Body of pancreas (tissue), 4 donors: ENCODE data around the gene INHA.

Source experiments
- POLR2A ChIP-seq, 3 donors: fragments of 450-650 bp; IDR thresholded peaks; one replicate each; pipeline ENCODE4 v1.6.1; 2016; ENCODE audit warnings: antibody characterized with exemption in 3 of 3, mild to moderate bottlenecking in 2 of 3
- TF ChIP-seq, protein P1 (sequence below), 7 experiments: fragments of 450-650 bp in 4 of 7; fragments of 200-600 bp in 3 of 7; sonication (generic) in 3 of 7; IDR thresholded peaks; one replicate each; pipeline ENCODE4 v1.5.1; 2016 to 2019; ENCODE audit warnings: antibody characterized with exemption in 7 of 7

DNA sequence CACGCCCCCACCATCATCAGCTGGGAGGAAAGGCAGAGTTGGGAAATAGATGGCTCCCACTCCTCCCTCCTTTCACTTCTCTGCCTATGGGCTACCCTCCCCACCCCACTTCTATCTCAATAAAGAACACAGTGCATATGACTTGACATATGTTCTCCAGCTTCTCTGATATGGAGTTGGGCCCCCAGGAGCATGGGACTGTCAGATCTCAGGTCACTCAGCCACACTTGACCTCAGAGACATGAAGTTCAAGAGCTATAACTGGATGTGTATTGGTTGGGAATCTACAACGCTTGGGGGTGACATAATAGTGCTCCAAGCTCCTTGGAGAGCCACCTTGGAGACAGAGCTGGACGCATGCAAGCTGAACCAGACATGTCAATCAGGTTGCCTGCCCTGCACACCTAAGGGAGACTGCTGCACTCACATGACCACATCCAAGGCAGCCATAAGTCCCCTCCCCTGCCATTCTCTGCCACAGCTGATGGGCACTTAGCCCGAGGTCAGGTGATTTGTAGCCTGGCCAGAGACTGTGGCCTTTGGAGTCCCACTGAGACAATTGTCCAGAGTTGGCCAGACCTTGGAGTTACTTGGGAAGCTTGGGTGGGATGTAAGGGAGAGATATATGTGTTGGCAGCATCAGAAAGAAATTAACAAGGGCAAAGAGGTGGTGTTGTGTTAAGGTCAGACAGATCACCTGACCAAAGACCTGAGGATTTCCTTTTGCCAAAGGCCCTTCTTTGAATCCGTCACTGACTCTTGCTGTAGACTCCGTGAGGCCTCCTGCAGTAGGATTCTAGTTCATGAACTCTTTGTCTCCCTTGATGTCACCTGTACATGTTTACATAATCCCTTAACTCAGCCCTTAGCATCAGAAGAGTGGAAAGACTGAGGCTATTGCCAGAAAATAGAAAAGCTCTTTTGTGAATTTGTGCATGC is 3.7 kb downstream of the INHA start:
- TF ChIP-seq, protein P1, sequence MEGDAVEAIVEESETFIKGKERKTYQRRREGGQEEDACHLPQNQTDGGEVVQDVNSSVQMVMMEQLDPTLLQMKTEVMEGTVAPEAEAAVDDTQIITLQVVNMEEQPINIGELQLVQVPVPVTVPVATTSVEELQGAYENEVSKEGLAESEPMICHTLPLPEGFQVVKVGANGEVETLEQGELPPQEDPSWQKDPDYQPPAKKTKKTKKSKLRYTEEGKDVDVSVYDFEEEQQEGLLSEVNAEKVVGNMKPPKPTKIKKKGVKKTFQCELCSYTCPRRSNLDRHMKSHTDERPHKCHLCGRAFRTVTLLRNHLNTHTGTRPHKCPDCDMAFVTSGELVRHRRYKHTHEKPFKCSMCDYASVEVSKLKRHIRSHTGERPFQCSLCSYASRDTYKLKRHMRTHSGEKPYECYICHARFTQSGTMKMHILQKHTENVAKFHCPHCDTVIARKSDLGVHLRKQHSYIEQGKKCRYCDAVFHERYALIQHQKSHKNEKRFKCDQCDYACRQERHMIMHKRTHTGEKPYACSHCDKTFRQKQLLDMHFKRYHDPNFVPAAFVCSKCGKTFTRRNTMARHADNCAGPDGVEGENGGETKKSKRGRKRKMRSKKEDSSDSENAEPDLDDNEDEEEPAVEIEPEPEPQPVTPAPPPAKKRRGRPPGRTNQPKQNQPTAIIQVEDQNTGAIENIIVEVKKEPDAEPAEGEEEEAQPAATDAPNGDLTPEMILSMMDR (IDR thresholded peaks at IDR 0.05), result no peak
- no peak for TF ChIP-seq POLR2A (IDR thresholded peaks at IDR 0.05)
